Posterior cingulate gyrus (tissue), 11 donors: ENCODE data around the gene IGLL5.
A peak's percentile ranks its signal among the peaks of the same experiment; 100 is the strongest.

Source experiments
- DNase-seq, 10 donors: peaks; one replicate each; pipeline versions ENCODE4 v3.0.0 to v3.0.0-alpha.2; 2020 to 2021; ENCODE audit warnings: mixed read lengths in 3 of 10
- intact Hi-C: fragments of 100-400 bp; cut with DNase I; formaldehyde crosslinking; loops from one replicate; pipeline ENCODE4 v1.15.1; 2023

Gene IGLL5

GRCh38 chr22:22882033-22882717 lies 5.4 kb upstream of the IGLL5 start:
- DNase-seq = no peak
- intact Hi-C loops = no loop called here

- no peak for DNase-seq
- intact Hi-C loops = no loop called here
These were observed 4.4 kb upstream of the IGLL5 start for GRCh38 chr22:22883090-22883727.

GRCh38 chr22:22884010-22884887 lies 3.4 kb upstream of the IGLL5 start:
- intact Hi-C loops = loop anchor here (1.0 kb wide), 1 partner anchor 36 kb away; no protein-coding TSS in a partner anchor
- DNase-seq = peak in 4 of 10 donors; percentile 34 to 51 (median 38)

- no peak for DNase-seq
These were observed 2.5 kb upstream of the IGLL5 start for GRCh38 chr22:22884888-22885840.

GRCh38 chr22:22886546-22886945 lies 1.1 kb upstream of the IGLL5 start:
- no peak for DNase-seq
- intact Hi-C loops = no loop called here

More at GRCh38 chr22:22884888-22885840, 2.5 kb upstream of the IGLL5 start:
- intact Hi-C loops = loop anchor here (1.0 kb wide), 1 partner anchor 37 kb away; no protein-coding TSS in a partner anchor

- DNase-seq = no peak
These were observed 1.1 kb downstream of the IGLL5 start for GRCh38 chr22:22888571-22889353.

GRCh38 chr22:22890085-22890484 lies 2.5 kb downstream of the IGLL5 start:
- no peak for DNase-seq
- intact Hi-C loops = no loop called here

More at GRCh38 chr22:22888571-22889353, 1.1 kb downstream of the IGLL5 start:
- intact Hi-C loops = no loop called here

- DNase-seq = no peak
- intact Hi-C loops = no loop called here
These were observed 3.6 kb downstream of the IGLL5 start for GRCh38 chr22:22891139-22891621.

GRCh38 chr22:22892096-22893052 lies 4.8 kb downstream of the IGLL5 start:
- DNase-seq = no peak
- intact Hi-C loops = no loop called here

GRCh38 chr22:22893077-22893805 lies 5.6 kb downstream of the IGLL5 start:
- intact Hi-C loops = no loop called here
- peak in 1 of 10 donors; percentile 46 for DNase-seq

GRCh38 chr22:22893891-22894739 lies 6.5 kb downstream of the IGLL5 start:
- intact Hi-C loops = no loop called here
- peak in 1 of 10 donors; percentile 66 for DNase-seq

- intact Hi-C loops = no loop called here
- peak in 1 of 10 donors; percentile 64 for DNase-seq
These were observed 7.4 kb downstream of the IGLL5 start for GRCh38 chr22:22894740-22895731.

- DNase-seq = peak in 1 of 10 donors; percentile 5
- intact Hi-C loops = no loop called here
These were observed 8.3 kb downstream of the IGLL5 start for GRCh38 chr22:22895776-22896445.

- peak in 1 of 10 donors; percentile 0 for DNase-seq
- intact Hi-C loops = no loop called here
These were observed 9.0 kb downstream of the IGLL5 start for GRCh38 chr22:22896601-22897000.
